Ovary (tissue), 3 donors: ENCODE data around the gene RABL6.

Experiments used
- CTCF ChIP-seq, 3 donors: fragments of 450-650 bp in 2 of 3; fragments of 200-600 bp in 1 of 3; IDR thresholded peaks; one replicate each; pipeline versions ENCODE4 v1.5.1 to v1.8.0; 2016 to 2022; ENCODE audit warnings: antibody characterized with exemption in 3 of 3, mild to moderate bottlenecking in 1 of 3
- EP300 ChIP-seq: sonication (generic); formaldehyde crosslinking; IDR thresholded peaks from one replicate; pipeline ENCODE4 v1.6.1; 2017; ENCODE audit warnings: antibody characterized with exemption
- donor health status: DM: no; HTN: no; CAD: no.

DNA sequence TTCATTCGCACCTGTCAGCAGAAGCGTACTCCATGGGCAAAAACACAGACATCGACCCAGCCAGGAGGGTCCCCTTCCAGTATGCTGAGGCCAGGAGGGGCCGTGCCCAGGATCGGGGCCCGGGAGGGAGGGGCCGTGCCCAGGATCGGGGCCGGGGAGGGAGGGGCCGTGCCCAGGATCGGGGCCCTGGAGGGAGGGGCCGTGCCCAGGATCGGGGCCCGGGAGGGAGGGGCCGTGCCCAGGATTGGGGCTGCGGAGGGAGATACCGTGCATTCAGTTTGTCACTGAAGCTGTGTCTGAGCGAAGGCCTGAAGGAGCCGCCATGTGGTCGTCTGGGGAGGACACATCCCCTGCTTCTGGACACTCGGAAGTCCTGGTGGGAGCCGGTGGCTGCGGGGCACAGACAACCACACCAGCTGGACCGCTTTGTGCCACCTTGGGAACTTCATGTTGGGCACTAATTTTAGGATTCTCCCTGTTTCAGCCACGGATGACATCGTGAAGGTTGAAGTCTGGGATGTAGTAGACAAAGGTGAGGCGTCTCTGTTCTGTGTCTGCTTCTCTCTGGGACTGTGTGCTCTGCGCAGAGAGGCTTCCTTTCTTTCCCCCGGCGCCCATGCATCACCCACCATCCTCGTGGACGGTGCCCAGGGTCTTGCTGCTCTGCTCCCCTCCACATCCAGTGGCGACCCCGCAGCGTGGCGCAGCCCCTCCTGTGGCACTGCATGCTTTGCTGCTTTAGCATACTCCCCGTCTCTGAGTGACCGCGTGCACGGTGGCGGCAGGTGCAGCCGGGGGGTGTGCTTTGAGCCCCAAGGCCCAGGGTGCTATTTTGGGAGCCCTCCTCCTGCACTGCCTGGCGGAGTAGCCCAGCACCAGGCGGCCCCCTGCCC, 17.8 kb downstream of the RABL6 start:
- TF ChIP-seq CTCF (IDR thresholded peaks at IDR 0.05) (no peak), EP300 (no peak)
